H1 (cell line): Measurements from ENCODE around the gene ZNF775. TPM values are rescaled to one million over a fixed set of nuclear protein-coding genes. Genes with fewer than 3 reads are reported as not detected.

Experiments
- BRCA1 ChIP-seq: IDR thresholded peaks from 2 replicates; pipeline ENCODE4 v1.6.1; 2012; ENCODE audit warnings: low read depth, low read length, improper control_type of control experiment
- CHD2 ChIP-seq: IDR thresholded peaks from 2 replicates; pipeline ENCODE4 v1.6.1; 2012; ENCODE audit warnings: low read length, improper control_type of control experiment
- JUND ChIP-seq: IDR thresholded peaks from 2 replicates; pipeline ENCODE4 v1.6.1; 2011; ENCODE audit warnings: mild to moderate bottlenecking, improper control_type of control experiment, low read length
- MAFK ChIP-seq: IDR thresholded peaks from 2 replicates; pipeline ENCODE4 v1.6.1; 2012; ENCODE audit warnings: low read depth, mild to moderate bottlenecking, improper control_type of control experiment, low read length
- RAD21 ChIP-seq, 2 experiments: IDR thresholded peaks in 1 of 2; conservative IDR thresholded peaks in 1 of 2; 2 replicates each; pipeline ENCODE4 v1.6.1; 2011; ENCODE audit warnings: low read depth in 2 of 2, low read length in 2 of 2, improper control_type of control experiment in 1 of 2, inconsistent platforms in 1 of 2, mild to moderate bottlenecking in 1 of 2, moderate library complexity in 1 of 2
- SP2 ChIP-seq: IDR thresholded peaks from 2 replicates; pipeline ENCODE4 v1.6.1; 2012; ENCODE audit warnings: mild to moderate bottlenecking, low read length, inconsistent platforms
- SRF ChIP-seq: IDR thresholded peaks from 2 replicates; pipeline ENCODE4 v1.6.1; 2011; ENCODE audit warnings: mild to moderate bottlenecking, low read depth, low read length, moderate library complexity
- TBP ChIP-seq: IDR thresholded peaks from 2 replicates; pipeline ENCODE4 v1.6.1; 2011; ENCODE audit warnings: low read depth, low read length, improper control_type of control experiment
- TEAD4 ChIP-seq: IDR thresholded peaks from 2 replicates; pipeline ENCODE4 v1.6.1; 2012; ENCODE audit warnings: low read depth, low read length, inconsistent platforms, mixed read lengths
- polyA plus RNA-seq, 7 experiments: library from polyadenylated mRNA; depleted of rRNA in 3 of 7; stranded (reverse) in 5 of 7; unstranded in 2 of 7; fragments of >200 nt in 5 of 7; fragments of 200-250 nt in 2 of 7; gene quantifications; 1 replicate in 5 of 7; 2 replicates in 1 of 7; 4 replicates in 1 of 7; pipeline versions ENCODE4 v1.2.1 to v1.2.3, GENCODE V29; 2011 to 2013; ENCODE audit warnings: missing spikeins in 2 of 7, mixed read lengths in 2 of 7
- total RNA-seq: library from RNA; stranded (reverse); fragmentation: NEBNext Ultra II Directional; extraction: Animal tissue kit (Norgen Biotek cat#: 25700); gene quantifications from 2 replicates; pipeline ENCODE4 v1.2.1, GENCODE V29; 2021

The ZNF775 gene
- total and polyA plus RNA-seq, 2 of the 8 experiments (the other 6 are each of a cell fraction or from before 2014, with no cell fraction given): 13.6 to 21.5 TPM

- TF ChIP-seq SRF (no peak), CHD2 (no peak), TEAD4 (no peak), SP2 (no peak), RAD21 (IDR thresholded peaks at IDR 0.05 in 1 of 2, conservative IDR thresholded peaks at IDR 0.05 in 1 of 2; ENCODE audit: low read depth in 2 of 2, low read length in 2 of 2) (no peak), BRCA1 (no peak), MAFK (no peak), TBP (no peak), JUND (no peak)
- TF ChIP-seq, all 59 proteins: peak for 0
Observed at GRCh38 chr7:150441524-150441923, 62.4 kb downstream of the ZNF775 start (continued).
